HL-60 (cell line): ENCODE data around the gene QRICH1.

Source experiments
- DNase-seq, 2 experiments: peaks; one replicate each; pipeline ENCODE4 v3.0.0-alpha.2; 2010 to 2020; ENCODE audit warnings: low read depth in 1 of 2, low spot score in 1 of 2
- H3K27ac ChIP-seq: fragments of 250-450 bp; sonication (Bioruptor Pico); replicated peaks from 2 replicates; pipeline ENCODE4 v1.5.1; 2020; ENCODE audit warnings: mild to moderate bottlenecking, moderate library complexity
- H3K27me3 ChIP-seq: fragments of 250-450 bp; sonication (Bioruptor Pico); 2 replicates; pipeline ENCODE4 v1.5.1; 2021; ENCODE audit warnings: mild to moderate bottlenecking, moderate library complexity; ENCODE audit not compliant: insufficient read depth, poor library complexity, severe bottlenecking
- H3K4me3 ChIP-seq: replicated peaks from 2 replicates; pipeline ENCODE4 v1.5.1; 2011; ENCODE audit warnings: mild to moderate bottlenecking, control low read depth, low read length; ENCODE audit not compliant: insufficient read depth
- CTCF ChIP-seq: IDR thresholded peaks from one replicate; pipeline ENCODE4 v1.5.1; 2011; ENCODE audit warnings: low read length, control low read depth, inconsistent platforms; ENCODE audit not compliant: insufficient read depth
- GABPA ChIP-seq: IDR thresholded peaks from 2 replicates; pipeline ENCODE4 v1.6.1; 2012; ENCODE audit warnings: low read depth
- POLR2AphosphoS5 ChIP-seq: IDR thresholded peaks from 2 replicates; pipeline ENCODE4 v1.6.1; 2012; ENCODE audit warnings: low read depth
- REST ChIP-seq: IDR thresholded peaks from 2 replicates; pipeline ENCODE4 v1.6.1; 2012; ENCODE audit warnings: low read depth; ENCODE audit not compliant: insufficient replicate concordance
- SPI1 ChIP-seq: IDR thresholded peaks from 2 replicates; pipeline ENCODE4 v1.6.1; 2012; ENCODE audit warnings: low read depth, mild to moderate bottlenecking, borderline replicate concordance

QRICH1 gene

GRCh38 chr3:49015072-49015471, 78.8 kb downstream of the QRICH1 start:
- Histone ChIP-seq H3K27ac (no peak overlapping the region), H3K4me3 (no peak overlapping the region), H3K27me3 (no peaks in the 10 kb centered on the region)
- no peak for DNase-seq
- no peak for TF ChIP-seq CTCF
- no peak for TF ChIP-seq SPI1
- 0 out of 2 replicates have a peak, but pooled peaks have one; percentile 27 for TF ChIP-seq POLR2AphosphoS5
- TF ChIP-seq REST, result no peak
- TF ChIP-seq GABPA, result no peak

GRCh38 chr3:49013738-49014660, 79.9 kb downstream of the QRICH1 start:
- DNase-seq, result peak in 1 of 2 experiments; percentile 65
- Histone ChIP-seq H3K4me3 (no peak overlapping the region), H3K27me3 (no peaks in the 10 kb centered on the region), H3K27ac (no peak overlapping the region)
- TF ChIP-seq POLR2AphosphoS5, result no peak; the same call in 1 of the 2 replicates
- peak; percentile 79 for TF ChIP-seq CTCF
- TF ChIP-seq REST, result no peak
- TF ChIP-seq GABPA, result no peak
- TF ChIP-seq SPI1, result no peak

GRCh38 chr3:49013113-49013737, 80.6 kb downstream of the QRICH1 start:
- no peak for DNase-seq
- no peak overlapping the region for H3K27ac ChIP-seq
- TF ChIP-seq CTCF (no peak), GABPA (no peak), REST (no peak), POLR2AphosphoS5 (no peak; the same call in 1 of the 2 replicates), SPI1 (no peak)

More at GRCh38 chr3:49013113-49013737, 80.6 kb downstream of the QRICH1 start:
- no peaks in the 10 kb centered on the region for H3K27me3 ChIP-seq
- no peak overlapping the region for H3K4me3 ChIP-seq
